Stimulated activated CD4-positive, alpha-beta T cell treated with anti-CD3 and anti-CD28 coated beads, Interleukin-12 subunit alpha, Interleukin-12 subunit beta, amount 100 ng/mL, for 48 hours (primary cell): ENCODE data around the gene GBGT1.

ENCODE experiments used
- DNase-seq, 3 donors: peaks; one replicate each; pipeline ENCODE4 v3.0.0-alpha.2; 2020; ENCODE audit warnings: low read depth in 2 of 3, low spot score in 1 of 3

The GBGT1 gene

GRCh38 chr9:133117271-133118178 is 46.2 kb downstream of the GBGT1 start:
- DNase-seq = no peak

- DNase-seq = no peak
Measured at GRCh38 chr9:133116346-133117231, 47.1 kb downstream of the GBGT1 start.

GRCh38 chr9:133115604-133116345 is 47.9 kb downstream of the GBGT1 start:
- DNase-seq = peak; percentile 67 to 71 (median 67)

- DNase-seq = no peak
Measured at GRCh38 chr9:133114886-133115603, 48.7 kb downstream of the GBGT1 start.

- DNase-seq = no peak
Measured at GRCh38 chr9:133113949-133114885, 49.5 kb downstream of the GBGT1 start.

GRCh38 chr9:133113163-133113948 is 50.4 kb downstream of the GBGT1 start:
- no peak for DNase-seq

GRCh38 chr9:133112663-133113026 is 51.1 kb downstream of the GBGT1 start:
- DNase-seq = no peak

- no peak for DNase-seq
Measured at GRCh38 chr9:133111808-133112662, 51.7 kb downstream of the GBGT1 start.

- DNase-seq = no peak
Measured at GRCh38 chr9:133109931-133110650, 53.6 kb downstream of the GBGT1 start.

GRCh38 chr9:133108794-133109641 is 54.7 kb downstream of the GBGT1 start:
- DNase-seq = no peak

GRCh38 chr9:133107961-133108793 is 55.5 kb downstream of the GBGT1 start:
- DNase-seq = no peak

- no peak for DNase-seq
Measured at GRCh38 chr9:133107245-133107722, 56.4 kb downstream of the GBGT1 start.

- no peak for DNase-seq
Measured at GRCh38 chr9:133106511-133107244, 57.0 kb downstream of the GBGT1 start.

GRCh38 chr9:133105461-133105770 is 58.3 kb downstream of the GBGT1 start:
- DNase-seq = no peak
